ENCODE measurements around the gene NFIB.

DNA sequence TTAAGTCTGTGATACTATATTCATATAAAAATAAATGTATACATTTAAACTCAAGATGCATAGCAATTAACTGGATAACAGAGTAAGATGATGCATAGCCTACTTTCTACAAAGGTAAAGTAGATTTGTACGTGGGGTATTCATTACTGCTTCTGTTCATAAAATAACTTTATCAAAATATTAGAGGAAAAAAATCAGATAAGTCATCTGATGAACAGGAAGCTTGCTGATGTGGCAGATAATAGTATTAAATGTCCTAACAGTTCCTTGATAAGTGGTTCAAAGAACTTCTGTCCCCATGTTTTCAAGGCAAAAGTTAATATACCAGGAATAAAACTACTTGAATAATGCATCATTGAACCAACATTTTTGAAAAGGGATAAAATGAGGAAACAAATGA lies 123.7 kb downstream of the NFIB start:
- TF ChIP-seq, protein P1, sequence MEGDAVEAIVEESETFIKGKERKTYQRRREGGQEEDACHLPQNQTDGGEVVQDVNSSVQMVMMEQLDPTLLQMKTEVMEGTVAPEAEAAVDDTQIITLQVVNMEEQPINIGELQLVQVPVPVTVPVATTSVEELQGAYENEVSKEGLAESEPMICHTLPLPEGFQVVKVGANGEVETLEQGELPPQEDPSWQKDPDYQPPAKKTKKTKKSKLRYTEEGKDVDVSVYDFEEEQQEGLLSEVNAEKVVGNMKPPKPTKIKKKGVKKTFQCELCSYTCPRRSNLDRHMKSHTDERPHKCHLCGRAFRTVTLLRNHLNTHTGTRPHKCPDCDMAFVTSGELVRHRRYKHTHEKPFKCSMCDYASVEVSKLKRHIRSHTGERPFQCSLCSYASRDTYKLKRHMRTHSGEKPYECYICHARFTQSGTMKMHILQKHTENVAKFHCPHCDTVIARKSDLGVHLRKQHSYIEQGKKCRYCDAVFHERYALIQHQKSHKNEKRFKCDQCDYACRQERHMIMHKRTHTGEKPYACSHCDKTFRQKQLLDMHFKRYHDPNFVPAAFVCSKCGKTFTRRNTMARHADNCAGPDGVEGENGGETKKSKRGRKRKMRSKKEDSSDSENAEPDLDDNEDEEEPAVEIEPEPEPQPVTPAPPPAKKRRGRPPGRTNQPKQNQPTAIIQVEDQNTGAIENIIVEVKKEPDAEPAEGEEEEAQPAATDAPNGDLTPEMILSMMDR (IDR thresholded peaks at IDR 0.05; ENCODE audit: extremely low read depth in 1 of 2, insufficient read depth in 1 of 2, low read depth in 1 of 2, low read length in 2 of 2) = no peak
- TF ChIP-seq POLR2A (IDR thresholded peaks at IDR 0.05; ENCODE audit: low read depth, low read length) (no peak), EZH2 (IDR thresholded peaks at IDR 0.05; ENCODE audit: borderline replicate concordance, low read depth, low read length, severe bottlenecking) (no peak), JUN (IDR thresholded peaks at IDR 0.05; ENCODE audit: borderline replicate concordance, insufficient read depth, insufficient read length, low read depth) (no peak), POLR2AphosphoS5 (IDR thresholded peaks at IDR 0.05; ENCODE audit: insufficient read depth, low read depth, low read length) (no peak)
- TF ChIP-seq, protein P2, sequence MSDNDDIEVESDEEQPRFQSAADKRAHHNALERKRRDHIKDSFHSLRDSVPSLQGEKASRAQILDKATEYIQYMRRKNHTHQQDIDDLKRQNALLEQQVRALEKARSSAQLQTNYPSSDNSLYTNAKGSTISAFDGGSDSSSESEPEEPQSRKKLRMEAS (IDR thresholded peaks at IDR 0.05; ENCODE audit: insufficient read depth, insufficient read length) = no peak

Data from endothelial cell of umbilical vein (primary cell).